Neuronal stem cell (in vitro differentiated cells): Measurements from ENCODE around the gene PPIE.

ENCODE experiments used
- DNase-seq: peaks from one replicate; pipeline ENCODE4 v3.0.0-alpha.2; 2013; ENCODE audit warnings: low spot score
- H2AFZ ChIP-seq: one replicate; pipeline ENCODE4 v1.6.1; 2013; ENCODE audit warnings: mild to moderate bottlenecking, low read length, inconsistent platforms
- H2AK5ac ChIP-seq: 2 replicates; pipeline ENCODE4 v1.6.1; 2013; ENCODE audit warnings: low read depth, mild to moderate bottlenecking, inconsistent platforms, low read length, moderate library complexity, mixed read lengths
- H2BK120ac ChIP-seq: 2 replicates; pipeline ENCODE4 v1.6.1; 2013; ENCODE audit warnings: low read depth, mild to moderate bottlenecking, inconsistent platforms, low read length, moderate library complexity, mixed read lengths
- H2BK12ac ChIP-seq: one replicate; pipeline ENCODE4 v1.6.1; 2013; ENCODE audit warnings: low read length, inconsistent platforms
- H2BK15ac ChIP-seq: 2 replicates; pipeline ENCODE4 v1.6.1; 2013; ENCODE audit warnings: mild to moderate bottlenecking, low read length, inconsistent platforms, mixed read lengths
- H2BK5ac ChIP-seq: one replicate; pipeline ENCODE4 v1.6.1; 2013; ENCODE audit warnings: inconsistent platforms, mild to moderate bottlenecking, low read length, moderate library complexity
- H3K14ac ChIP-seq: one replicate; pipeline ENCODE4 v1.6.1; 2013; ENCODE audit warnings: low read length, inconsistent platforms
- H3K18ac ChIP-seq: 2 replicates; pipeline ENCODE4 v1.6.1; 2013; ENCODE audit warnings: low read length, inconsistent platforms
- H3K23ac ChIP-seq: 2 replicates; pipeline ENCODE4 v1.6.1; 2013; ENCODE audit warnings: low read depth, mild to moderate bottlenecking, mixed read lengths, low read length, inconsistent platforms; ENCODE audit not compliant: poor library complexity
- H3K27ac ChIP-seq: replicated peaks from 3 replicates; pipeline ENCODE4 v1.5.1; 2013; ENCODE audit warnings: low read length, inconsistent platforms
- H3K27me3 ChIP-seq, 3 experiments: 2 replicates each; pipeline ENCODE4 v1.6.1; 2013; ENCODE audit warnings: low read length in 3 of 3, mild to moderate bottlenecking in 2 of 3, inconsistent platforms in 1 of 3, low read depth in 1 of 3, mixed read lengths in 1 of 3, moderate library complexity in 1 of 3; ENCODE audit not compliant: control insufficient read depth in 3 of 3, insufficient read depth in 3 of 3
- H3K36me3 ChIP-seq, 2 donors: replicated peaks in 1 of 2; 2 replicates each; pipeline ENCODE4 v1.6.1; 2013; ENCODE audit warnings: low read length in 2 of 2; ENCODE audit not compliant: control insufficient read depth in 2 of 2, insufficient read depth in 2 of 2
- H3K4ac ChIP-seq: 2 replicates; pipeline ENCODE4 v1.6.1; 2013; ENCODE audit warnings: inconsistent platforms, mild to moderate bottlenecking, low read length, moderate library complexity
- H3K4me1 ChIP-seq, 2 donors: 1 replicate in 1 of 2; 2 replicates in 1 of 2; pipeline ENCODE4 v1.6.1; 2013; ENCODE audit warnings: low read length in 2 of 2, low read depth in 1 of 2; ENCODE audit not compliant: control insufficient read depth in 2 of 2, insufficient read depth in 1 of 2
- H3K4me2 ChIP-seq: one replicate; pipeline ENCODE4 v1.6.1; 2013; ENCODE audit warnings: mild to moderate bottlenecking, low read length, inconsistent platforms; ENCODE audit not compliant: insufficient read depth, poor library complexity, severe bottlenecking
- H3K4me3 ChIP-seq, 2 donors: 2 replicates each; pipeline ENCODE4 v1.5.1; 2013; ENCODE audit warnings: low read length in 2 of 2, mild to moderate bottlenecking in 2 of 2, inconsistent platforms in 1 of 2, moderate library complexity in 1 of 2
- H3K79me1 ChIP-seq: one replicate; pipeline ENCODE4 v1.6.1; 2013; ENCODE audit warnings: low read depth, mild to moderate bottlenecking, inconsistent platforms, low read length, moderate library complexity
- H3K9ac ChIP-seq: one replicate; pipeline ENCODE4 v1.6.1; 2013; ENCODE audit warnings: mild to moderate bottlenecking, low read depth, low read length, inconsistent platforms; ENCODE audit not compliant: poor library complexity
- H3K9me3 ChIP-seq, 2 donors: replicated peaks in 1 of 2; 2 replicates each; pipeline versions ENCODE3 to v1.6.1; 2013; ENCODE audit warnings: low read length in 2 of 2, mild to moderate bottlenecking in 2 of 2, inconsistent platforms in 1 of 2, low read depth in 1 of 2, mixed read lengths in 1 of 2, moderate library complexity in 1 of 2; ENCODE audit not compliant: control insufficient read depth in 2 of 2, insufficient read depth in 1 of 2
- H4K8ac ChIP-seq: one replicate; pipeline ENCODE4 v1.6.1; 2013; ENCODE audit warnings: low read depth, mild to moderate bottlenecking, inconsistent platforms, low read length, moderate library complexity
- H4K91ac ChIP-seq: one replicate; pipeline ENCODE4 v1.6.1; 2013; ENCODE audit warnings: low read length, low read depth, mild to moderate bottlenecking, inconsistent platforms; ENCODE audit not compliant: poor library complexity
- WGBS, 2 donors: extraction: QIAGEN DNeasy Blood & Tissue Kit; methylation state at CpG; one replicate each; pipeline ENCODE4 v1.1.7; 2013; ENCODE audit warnings: missing lambda C conversion rate in 2 of 2, mixed read lengths in 1 of 2; ENCODE audit not compliant: insufficient read length in 2 of 2, insufficient replicate concordance in 1 of 2; ENCODE audit errors: extremely low coverage in 2 of 2; 5-methylcytosine and 5-hydroxymethylcytosine counted together

Gene PPIE

DNA sequence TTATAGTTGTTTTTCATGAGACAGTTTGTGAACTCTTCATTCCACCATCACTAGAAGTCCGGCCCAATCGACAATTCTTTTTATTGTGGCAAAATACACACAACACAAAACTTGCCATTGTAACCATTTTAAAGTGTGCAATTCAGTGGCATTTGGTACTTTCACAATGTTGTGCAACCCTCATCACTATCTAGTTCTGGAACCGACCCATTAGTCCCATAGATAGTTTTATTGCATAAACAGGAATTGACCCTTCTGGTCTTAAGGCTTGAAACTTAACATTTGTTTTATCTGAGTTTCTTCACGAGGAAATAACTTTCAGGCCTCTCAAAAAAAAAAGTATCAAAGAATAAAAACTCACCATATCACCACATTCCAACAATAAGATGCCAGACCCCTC, 8.8 kb upstream of the PPIE start:
- Histone ChIP-seq H3K27me3 (peaks cover 0 to 77% (median 25%) of the 10 kb centered on the region in 3 experiments), H3K4ac (no peak overlapping the region), H3K36me3 (no peaks in the 10 kb centered on the region), H2BK12ac (no peak overlapping the region), H2BK5ac (no peak overlapping the region), H3K14ac (no peak overlapping the region), H3K4me3 (no peak overlapping the region), H3K23ac (no peak overlapping the region), H2BK15ac (no peak overlapping the region), H3K4me1 (peaks cover 0 to 6% of the 10 kb centered on the region in 2 donors), H3K18ac (no peak overlapping the region), H3K79me1 (no peaks in the 10 kb centered on the region), H3K4me2 (no peak overlapping the region), H3K9me3 (no peaks in the 10 kb centered on the region), H4K91ac (no peak overlapping the region), H2BK120ac (no peak overlapping the region), H2AK5ac (no peak overlapping the region), H3K9ac (no peak overlapping the region), H3K27ac (no peak overlapping the region), H2AFZ (no peak overlapping the region), H4K8ac (no peak overlapping the region)
- DNase-seq: no peak
- WGBS, 2 donors: no CpG with 5 or more reads among the region's 4 CpGs

- H3K9me3 ChIP-seq: no peaks in the 10 kb centered on the region
- no peaks in the 10 kb centered on the region for H3K79me1 ChIP-seq
- peak overlapping the region; percentile 13 for H2AFZ ChIP-seq
- H3K4me3 ChIP-seq: no peak overlapping the region
- H3K36me3 ChIP-seq: no peaks in the 10 kb centered on the region
- H3K4me1 ChIP-seq: peaks cover 0 to 6% of the 10 kb centered on the region in 2 donors
- H3K27me3 ChIP-seq: peaks cover 0 to 68% (median 22%) of the 10 kb centered on the region in 3 experiments
- H4K91ac ChIP-seq: no peak overlapping the region
- H2BK5ac ChIP-seq: no peak overlapping the region
- WGBS, 2 donors: no CpG with 5 or more reads among the region's 3 CpGs
- no peak overlapping the region for H3K9ac ChIP-seq
- H3K4me2 ChIP-seq: no peak overlapping the region
- H3K14ac ChIP-seq: no peak overlapping the region
- H2BK12ac ChIP-seq: no peak overlapping the region
- no peak overlapping the region for H2BK15ac ChIP-seq
- H3K4ac ChIP-seq: no peak overlapping the region
- H3K27ac ChIP-seq: no peak overlapping the region
- no peak for DNase-seq
- H3K18ac ChIP-seq: no peak overlapping the region
- H2BK120ac ChIP-seq: no peak overlapping the region
- no peak overlapping the region for H4K8ac ChIP-seq
- no peak overlapping the region for H2AK5ac ChIP-seq
- H3K23ac ChIP-seq: no peak overlapping the region
Observed at GRCh38 chr1:39732730-39733129, 6.0 kb upstream of the PPIE start.

DNA sequence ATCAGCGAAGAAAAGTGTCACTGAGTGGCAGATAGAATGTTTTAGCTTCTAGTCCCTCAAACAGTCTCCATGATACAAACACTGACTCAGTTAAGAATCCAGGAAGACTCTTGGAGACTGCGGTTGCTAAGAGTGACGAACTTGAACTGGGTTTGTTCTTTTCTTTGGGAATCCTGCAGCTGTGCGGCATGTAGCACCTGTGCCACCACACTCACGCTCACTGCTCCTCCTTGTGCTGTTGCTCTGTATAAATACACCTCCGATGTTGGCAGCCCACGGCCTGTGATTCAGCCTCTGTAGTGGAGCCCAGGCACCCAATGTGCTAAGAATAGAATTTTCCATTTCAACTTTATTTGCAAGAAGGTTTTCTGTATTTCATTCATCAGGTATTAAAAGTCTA, 5.5 kb upstream of the PPIE start:
- Histone ChIP-seq H3K9ac (peak overlapping the region; percentile 26), H3K27me3 (peaks cover 0 to 64% (median 18%) of the 10 kb centered on the region in 3 experiments), H2AFZ (peak overlapping the region; percentile 13), H4K91ac (no peak overlapping the region), H3K79me1 (no peaks in the 10 kb centered on the region), H2AK5ac (no peak overlapping the region), H2BK120ac (no peak overlapping the region), H3K27ac (no peak overlapping the region), H3K9me3 (no peaks in the 10 kb centered on the region), H3K4me2 (no peak overlapping the region), H2BK15ac (no peak overlapping the region), H2BK12ac (no peak overlapping the region), H2BK5ac (no peak overlapping the region), H3K4me3 (no peak overlapping the region), H3K4ac (no peak overlapping the region), H3K23ac (no peak overlapping the region), H3K36me3 (no peaks in the 10 kb centered on the region), H3K18ac (no peak overlapping the region), H4K8ac (no peak overlapping the region), H3K4me1 (peaks cover 0 to 6% of the 10 kb centered on the region in 2 donors), H3K14ac (no peak overlapping the region)
- DNase-seq: no peak
- WGBS, 2 donors: no CpG with 5 or more reads among the region's 7 CpGs

- no peak overlapping the region for H4K8ac ChIP-seq
- no peak overlapping the region for H3K4me2 ChIP-seq
- no peak overlapping the region for H2AFZ ChIP-seq
- H2AK5ac ChIP-seq: no peak overlapping the region
- H3K9me3 ChIP-seq: no peaks in the 10 kb centered on the region
- H3K4ac ChIP-seq: no peak overlapping the region
- no peak overlapping the region for H3K4me3 ChIP-seq
- no CpG with 5 or more reads among the region's 3 CpGs for WGBS, 2 donors
- H2BK12ac ChIP-seq: no peak overlapping the region
- H3K36me3 ChIP-seq: peaks cover 0 to 8% of the 10 kb centered on the region in 2 donors
- H3K27ac ChIP-seq: no peak overlapping the region
- no peak overlapping the region for H4K91ac ChIP-seq
- no peaks in the 10 kb centered on the region for H3K79me1 ChIP-seq
- H3K23ac ChIP-seq: no peak overlapping the region
- H2BK15ac ChIP-seq: no peak overlapping the region
- no peak overlapping the region for H2BK120ac ChIP-seq
- H3K27me3 ChIP-seq: peaks cover 0 to 42% (median 16%) of the 10 kb centered on the region in 3 experiments
- H3K9ac ChIP-seq: no peak overlapping the region
- DNase-seq: no peak
- H3K14ac ChIP-seq: no peak overlapping the region
- H3K4me1 ChIP-seq: peaks cover 4 to 5% of the 10 kb centered on the region in 2 donors
- no peak overlapping the region for H3K18ac ChIP-seq
- no peak overlapping the region for H2BK5ac ChIP-seq
Observed at GRCh38 chr1:39735731-39736130, 3.0 kb upstream of the PPIE start.
